GM12878 (cell line): ENCODE measurements around the gene CCDC34. TPM values are rescaled to one million over a fixed set of nuclear protein-coding genes. Genes with fewer than 3 reads are reported as not detected.

ENCODE experiments used
- ATAC-seq: fragments of 200-7000 bp; cut with Tn5 transposase; 3 replicates; pipeline ENCODE4 v1.9.1; 2020; ENCODE audit warnings: mild to moderate bottlenecking, moderate library complexity
- BruUV-seq: library from RNA; stranded (reverse); fragments of 400-500 nt; replicated peaks from 2 replicates; lab custom pipeline; 2021; lab: Mats Ljungman, UMichigan
- CTCF ChIA-PET: fragments of 300-600 bp; sonication (Branson Sonifier 250); formaldehyde crosslinking; extraction: SDS; loops from one replicate; lab custom pipeline; 2021; ENCODE audit warnings: inconsistent platforms; lab: Yijun Ruan, JAX
- POLR2A ChIA-PET: fragments of 350-600 bp; formaldehyde crosslinking; extraction: SDS; loops from one replicate; lab custom pipeline; 2021; ENCODE audit warnings: inconsistent platforms; lab: Charles Lee
- RAD21 ChIA-PET: fragments of 300-600 bp; sonication (Branson Sonifier 250); formaldehyde crosslinking; loops from one replicate; lab custom pipeline; 2023; ENCODE audit warnings: antibody characterized with exemption; ENCODE audit not compliant: unreplicated experiment; lab: Charles Lee
- SMC1A ChIA-PET: fragments of 300-600 bp; sonication (Branson Sonifier 250); formaldehyde crosslinking; loops from one replicate; lab custom pipeline; 2023; ENCODE audit not compliant: unreplicated experiment, uncharacterized antibody; lab: Charles Lee
- DNase-seq: peaks from one replicate; pipeline ENCODE4 v3.0.0-alpha.2; 2011; ENCODE audit warnings: low read depth, low spot score
- FAIRE-seq: peaks from 3 replicates; lab custom pipeline; 2011; peaks lifted over from hg19 to GRCh38; lab: Jason Lieb, UNC
- H2AFZ ChIP-seq: 2 replicates; pipeline ENCODE4 v1.6.0; 2011; ENCODE audit warnings: low read depth, low read length, control low read depth; ENCODE audit not compliant: control insufficient read depth
- H3K27ac ChIP-seq: 2 replicates; pipeline ENCODE4 v1.5.1; 2011; ENCODE audit warnings: control low read depth; ENCODE audit not compliant: control insufficient read depth, insufficient read depth
- H3K27me3 ChIP-seq, 2 experiments: replicated peaks in 1 of 2; 2 replicates each; pipeline versions ENCODE4 v1.6.0 to v1.6.1; 2011; ENCODE audit warnings: low read length in 1 of 2; ENCODE audit not compliant: control insufficient read depth in 2 of 2, insufficient read depth in 2 of 2
- H3K36me3 ChIP-seq, 2 experiments: 2 replicates each; pipeline ENCODE4 v1.5.1; 2011; ENCODE audit warnings: low read length in 1 of 2; ENCODE audit not compliant: control insufficient read depth in 2 of 2, insufficient read depth in 2 of 2
- H3K4me1 ChIP-seq: 2 replicates; pipeline ENCODE4 v1.6.1; 2011; ENCODE audit warnings: mild to moderate bottlenecking, low read length, moderate library complexity, mixed read lengths; ENCODE audit not compliant: control insufficient read depth, insufficient read depth
- H3K4me2 ChIP-seq: 2 replicates; pipeline ENCODE4 v1.6.0; 2011; ENCODE audit warnings: control low read depth; ENCODE audit not compliant: control insufficient read depth, insufficient read depth
- H3K4me3 ChIP-seq: fragments of 200-600 bp; sonication (generic); 2 replicates; pipeline ENCODE4 v1.5.1; 2016
- H3K79me2 ChIP-seq: 2 replicates; pipeline ENCODE4 v1.6.0; 2011; ENCODE audit warnings: low read length; ENCODE audit not compliant: control insufficient read depth, insufficient read depth
- H3K9ac ChIP-seq: 2 replicates; pipeline ENCODE4 v1.8.0; 2011; ENCODE audit warnings: low read length, control low read depth, mixed read lengths; ENCODE audit not compliant: control insufficient read depth, insufficient read depth
- H3K9me3 ChIP-seq: replicated peaks from 3 replicates; pipeline ENCODE4 v1.5.1; 2011; ENCODE audit warnings: mild to moderate bottlenecking, low read length; ENCODE audit not compliant: control insufficient read depth, insufficient read depth
- H4K20me1 ChIP-seq: 2 replicates; pipeline ENCODE4 v1.6.0; 2011; ENCODE audit not compliant: control insufficient read depth, insufficient read depth
- BCL11A ChIP-seq: IDR thresholded peaks from 2 replicates; pipeline ENCODE4 v1.6.1; 2011; ENCODE audit warnings: low read depth, low read length
- BCLAF1 ChIP-seq: fragments of 450-650 bp; IDR thresholded peaks from 2 replicates; pipeline ENCODE4 v1.6.1; 2017; ENCODE audit warnings: antibody characterized with exemption, mild to moderate bottlenecking, moderate library complexity
- BRCA1 ChIP-seq: IDR thresholded peaks from 2 replicates; pipeline ENCODE4 v1.6.1; 2011; ENCODE audit warnings: low read depth, low read length, improper control_type of control experiment
- CEBPZ ChIP-seq: fragments of 150-350 bp; IDR thresholded peaks from 2 replicates; pipeline ENCODE4 v1.6.1; 2016; ENCODE audit warnings: low read depth, low read length
- MYC ChIP-seq: IDR thresholded peaks from 2 replicates; pipeline ENCODE4 v1.6.1; 2011; ENCODE audit warnings: mild to moderate bottlenecking, low read length, moderate library complexity, inconsistent platforms; ENCODE audit not compliant: insufficient read depth, insufficient replicate concordance, insufficient read length, severe bottlenecking
- NFYB ChIP-seq: IDR thresholded peaks from 2 replicates; pipeline ENCODE4 v1.6.1; 2011; ENCODE audit warnings: low read depth, mild to moderate bottlenecking, low read length, improper control_type of control experiment, moderate library complexity; ENCODE audit not compliant: insufficient read depth
- NR2C1 ChIP-seq: fragments of 450-650 bp; IDR thresholded peaks from 2 replicates; pipeline ENCODE4 v1.6.1; 2017; ENCODE audit warnings: antibody characterized with exemption, mild to moderate bottlenecking, moderate library complexity
- RAD21 ChIP-seq: IDR thresholded peaks from 2 replicates; pipeline ENCODE4 v1.6.1; 2011; ENCODE audit warnings: mild to moderate bottlenecking, low read depth, low read length, moderate library complexity; ENCODE audit not compliant: insufficient read depth
- STAT3 ChIP-seq: IDR thresholded peaks from 2 replicates; pipeline ENCODE4 v1.6.1; 2011; ENCODE audit warnings: low read depth, low read length, improper control_type of control experiment
- TAF1 ChIP-seq: IDR thresholded peaks from 2 replicates; pipeline ENCODE4 v1.6.1; 2011; ENCODE audit warnings: mild to moderate bottlenecking, low read depth, low read length, borderline replicate concordance
- TCF12 ChIP-seq: IDR thresholded peaks from 2 replicates; pipeline ENCODE4 v1.6.1; 2011; ENCODE audit warnings: low read depth, mild to moderate bottlenecking, low read length
- ZZZ3 ChIP-seq: IDR thresholded peaks from 2 replicates; pipeline ENCODE4 v1.6.1; 2011; ENCODE audit warnings: low read depth; ENCODE audit not compliant: control insufficient read depth, insufficient read length
- WGBS: methylation state at CpG from one replicate; pipeline ENCODE4 v1.1.6; 2016; ENCODE audit warnings: low lambda C conversion rate; ENCODE audit not compliant: insufficient replicate concordance, insufficient coverage; ENCODE audit errors: missing lambda C conversion rate; 5-methylcytosine and 5-hydroxymethylcytosine counted together
- in situ Hi-C: fragments of 300-500 bp; cut with MboI; formaldehyde crosslinking; loops from 9 replicates; pipeline ENCODE4 v1.14.3; 2018; ENCODE audit warnings: mixed read lengths
- intact Hi-C: fragments of 100-400 bp; cut with micrococcal nuclease; formaldehyde crosslinking; loops from one replicate; pipeline ENCODE4 v1.14.2; 2022; ENCODE audit not compliant: unreplicated experiment
- polyA plus RNA-seq, 11 experiments: library from polyadenylated mRNA; depleted of rRNA in 4 of 11; unstranded in 6 of 11; stranded (reverse) in 5 of 11; fragments of >200 nt; fragmentation: Nextera tagmentation in 4 of 11; fragmentation: Illumina TruSeq in 1 of 11; extraction: Ambion mirVana in 4 of 11; extraction: Trizol in 1 of 11; gene quantifications; 1 replicate in 1 of 11; 2 replicates in 10 of 11; pipeline versions ENCODE4 v1.2.1 to v1.2.3, GENCODE V29; 2011 to 2016; ENCODE audit warnings: inconsistent platforms in 2 of 11, missing spikeins in 2 of 11, low read depth in 1 of 11
- total RNA-seq, 4 experiments: library from RNA; depleted of rRNA in 3 of 4; stranded (reverse); fragments of >200 nt in 3 of 4; fragmentation: Illumina TruSeq in 1 of 4; extraction: Trizol in 1 of 4; gene quantifications; 2 replicates each; pipeline versions ENCODE4 v1.2.1 to v1.2.3, GENCODE V29; 2013 to 2021
- TF ChIP-seq, protein P1 (sequence below), 3 experiments: IDR thresholded peaks in 2 of 3; conservative IDR thresholded peaks in 1 of 3; 2 replicates each; pipeline ENCODE4 v1.5.1; 2011; ENCODE audit warnings: low read depth in 3 of 3, low read length in 3 of 3, mild to moderate bottlenecking in 3 of 3, control low read depth in 2 of 3, moderate library complexity in 2 of 3, inconsistent platforms in 1 of 3, mixed read lengths in 1 of 3; ENCODE audit not compliant: control insufficient read depth in 2 of 3, insufficient read depth in 1 of 3; ENCODE audit errors: extremely low read depth in 1 of 3

The CCDC34 gene
- total and polyA plus RNA-seq, 10 of the 15 experiments (the other 5 are each of a cell fraction or from before 2014, with no cell fraction given) = 6.2 to 39.1 (median 14.6) TPM

- H3K4me2 ChIP-seq = no peak overlapping the region
- in situ Hi-C loops = no loop called here
- no peaks in the 10 kb centered on the region for H3K36me3 ChIP-seq
- no peak overlapping the region for H2AFZ ChIP-seq
- no peak for FAIRE-seq
- no peak for DNase-seq
- RAD21 ChIA-PET = no interaction called here
- TF ChIP-seq NFYB = no peak
- TF ChIP-seq TCF12 = no peak
- no peak for TF ChIP-seq MYC
- TF ChIP-seq CEBPZ = no peak
- no peak for TF ChIP-seq BCLAF1
- no peak for TF ChIP-seq BRCA1
- no peak for TF ChIP-seq BCL11A
- TF ChIP-seq NR2C1 = no peak
- TF ChIP-seq, protein P1, sequence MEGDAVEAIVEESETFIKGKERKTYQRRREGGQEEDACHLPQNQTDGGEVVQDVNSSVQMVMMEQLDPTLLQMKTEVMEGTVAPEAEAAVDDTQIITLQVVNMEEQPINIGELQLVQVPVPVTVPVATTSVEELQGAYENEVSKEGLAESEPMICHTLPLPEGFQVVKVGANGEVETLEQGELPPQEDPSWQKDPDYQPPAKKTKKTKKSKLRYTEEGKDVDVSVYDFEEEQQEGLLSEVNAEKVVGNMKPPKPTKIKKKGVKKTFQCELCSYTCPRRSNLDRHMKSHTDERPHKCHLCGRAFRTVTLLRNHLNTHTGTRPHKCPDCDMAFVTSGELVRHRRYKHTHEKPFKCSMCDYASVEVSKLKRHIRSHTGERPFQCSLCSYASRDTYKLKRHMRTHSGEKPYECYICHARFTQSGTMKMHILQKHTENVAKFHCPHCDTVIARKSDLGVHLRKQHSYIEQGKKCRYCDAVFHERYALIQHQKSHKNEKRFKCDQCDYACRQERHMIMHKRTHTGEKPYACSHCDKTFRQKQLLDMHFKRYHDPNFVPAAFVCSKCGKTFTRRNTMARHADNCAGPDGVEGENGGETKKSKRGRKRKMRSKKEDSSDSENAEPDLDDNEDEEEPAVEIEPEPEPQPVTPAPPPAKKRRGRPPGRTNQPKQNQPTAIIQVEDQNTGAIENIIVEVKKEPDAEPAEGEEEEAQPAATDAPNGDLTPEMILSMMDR (IDR thresholded peaks at IDR 0.05 in 2 of 3, conservative IDR thresholded peaks at IDR 0.05 in 1 of 3; ENCODE audit: control insufficient read depth in 2 of 3, extremely low read depth in 1 of 3, insufficient read depth in 1 of 3, low read depth in 3 of 3, low read length in 3 of 3) = no peak
- TF ChIP-seq TAF1 = no peak
- no peak for TF ChIP-seq STAT3
- TF ChIP-seq RAD21 = no peak
- TF ChIP-seq ZZZ3 = no peak
- TF ChIP-seq, all 136 proteins: peak for 0
- ATAC-seq = no peak
- no peak overlapping the region for H3K4me3 ChIP-seq
- ChIA-PET POLR2A (no interaction called here), SMC1A (no interaction called here), CTCF (interaction anchor here (1.0 kb wide), 1 partner anchor 15 kb away, joined by 3 read pairs; no protein-coding TSS in a partner anchor)
- H3K4me1 ChIP-seq = no peaks in the 10 kb centered on the region
- no peak overlapping the region for H3K27ac ChIP-seq
- H3K9ac ChIP-seq = no peak overlapping the region
- intact Hi-C loops = no loop called here
- no peaks in the 10 kb centered on the region for H3K79me2 ChIP-seq
- H4K20me1 ChIP-seq = no peaks in the 10 kb centered on the region
- 12% methylated on average over 4 of the region's 4 CpGs for WGBS
- no TSS peak for BruUV-seq
- no peaks in the 10 kb centered on the region for H3K9me3 ChIP-seq
- no peaks in the 10 kb centered on the region for H3K27me3 ChIP-seq
Measured at GRCh38 chr11:27392278-27393114, 29.5 kb upstream of the CCDC34 start.
